NCI-H2196 treated with DMSO at 0.1 percent for 48 hours (cell line): Measurements from ENCODE around the gene MYOG.

Experiments
- DNase-seq: peaks from one replicate; lab custom pipeline; 2025; ENCODE audit not compliant: unreplicated experiment; lab: John Stamatoyannopoulos, UW

MYOG gene

DNA sequence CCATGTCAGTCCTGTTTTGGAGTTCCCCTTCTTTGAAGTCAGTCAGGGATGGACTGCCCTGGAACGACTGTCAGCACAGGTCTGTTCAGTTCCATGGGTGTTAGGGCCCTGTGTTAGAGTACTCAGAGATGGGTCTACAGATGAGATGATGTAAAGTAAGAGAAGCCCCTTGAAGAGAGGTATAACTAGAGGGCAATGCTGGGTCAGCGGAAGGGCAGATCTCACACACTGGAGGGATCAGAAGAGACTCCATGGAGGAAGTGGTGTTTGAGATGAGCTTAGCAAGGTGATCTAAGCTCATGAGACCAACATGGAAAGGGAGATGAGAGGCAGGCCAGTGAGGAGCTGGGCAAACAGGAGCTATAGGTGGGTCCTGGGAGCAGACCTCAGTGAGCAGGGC lies 51.9 kb downstream of the MYOG start:
- DNase-seq = no peak

DNA sequence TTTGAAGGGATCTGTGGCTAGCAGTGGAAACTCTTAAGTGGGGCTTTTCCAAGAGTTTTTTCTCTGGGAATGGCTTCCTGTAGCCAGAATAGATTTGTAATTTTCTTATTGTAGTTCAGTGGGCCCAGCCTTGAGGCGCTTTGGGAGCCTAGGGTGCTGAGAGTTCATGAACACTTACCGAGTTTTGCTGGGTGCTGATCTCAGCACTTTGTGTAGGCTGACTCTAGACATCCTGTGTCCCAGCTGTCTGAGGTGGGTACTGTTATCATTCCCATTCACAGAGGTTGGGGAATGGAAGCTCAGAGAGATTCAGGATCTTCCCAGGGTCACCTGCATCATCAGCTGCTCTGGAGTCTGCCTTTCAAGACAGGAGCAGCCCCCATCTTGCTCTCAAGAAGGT lies 52.5 kb downstream of the MYOG start:
- DNase-seq = no peak
